H9 (cell line): ENCODE results near the gene TMEM121. TPM values are rescaled to one million over a fixed set of nuclear protein-coding genes. Genes with fewer than 3 reads are reported as not detected.

Experiments
- DNase-seq: peaks from one replicate; pipeline ENCODE4 v3.0.0-alpha.2; 2017
- H2AFZ ChIP-seq: one replicate; pipeline ENCODE4 v1.6.1; 2013; ENCODE audit warnings: mild to moderate bottlenecking, low read length, control low read depth, moderate library complexity
- H2AK5ac ChIP-seq: 2 replicates; pipeline ENCODE4 v1.6.1; 2013; ENCODE audit warnings: low read length, control low read depth, mixed read lengths; ENCODE audit not compliant: insufficient read length
- H2BK120ac ChIP-seq: one replicate; pipeline ENCODE4 v1.6.1; 2013; ENCODE audit warnings: low read depth, mild to moderate bottlenecking, low read length, control low read depth, inconsistent platforms; ENCODE audit not compliant: poor library complexity, severe bottlenecking
- H2BK12ac ChIP-seq: 2 replicates; pipeline ENCODE4 v1.6.1; 2013; ENCODE audit warnings: low read length, control low read depth, mixed read lengths, low read depth; ENCODE audit not compliant: insufficient read length
- H2BK15ac ChIP-seq: 2 replicates; pipeline ENCODE4 v1.6.1; 2013; ENCODE audit warnings: low read depth, low read length, control low read depth
- H2BK20ac ChIP-seq: one replicate; pipeline ENCODE4 v1.6.1; 2013; ENCODE audit warnings: low read depth, mild to moderate bottlenecking, low read length, control low read depth, inconsistent platforms; ENCODE audit not compliant: poor library complexity, severe bottlenecking
- H2BK5ac ChIP-seq: 2 replicates; pipeline ENCODE4 v1.6.1; 2013; ENCODE audit warnings: low read length, control low read depth, mixed read lengths; ENCODE audit not compliant: insufficient read length
- H3K14ac ChIP-seq: 2 replicates; pipeline ENCODE4 v1.6.1; 2013; ENCODE audit warnings: low read length, control low read depth; ENCODE audit not compliant: insufficient read depth
- H3K18ac ChIP-seq: 2 replicates; pipeline ENCODE4 v1.6.1; 2013; ENCODE audit warnings: low read depth, mild to moderate bottlenecking, mixed read lengths, low read length, control low read depth; ENCODE audit not compliant: insufficient read length
- H3K23ac ChIP-seq: 2 replicates; pipeline ENCODE4 v1.6.1; 2013; ENCODE audit warnings: low read length, control low read depth, mixed read lengths, low read depth; ENCODE audit not compliant: insufficient read length
- H3K23me2 ChIP-seq: 2 replicates; pipeline ENCODE4 v1.6.1; 2013; ENCODE audit warnings: low read depth, mild to moderate bottlenecking, mixed read lengths, low read length, control low read depth; ENCODE audit not compliant: insufficient read length, poor library complexity, severe bottlenecking
- H3K27ac ChIP-seq: 2 replicates; pipeline ENCODE4 v1.5.1; 2013; ENCODE audit warnings: low read length, control low read depth, mixed read lengths, low read depth; ENCODE audit not compliant: insufficient read length
- H3K27me3 ChIP-seq: 2 replicates; pipeline ENCODE4 v1.6.1; 2013; ENCODE audit warnings: low read length, control low read depth, inconsistent platforms; ENCODE audit not compliant: insufficient read depth
- H3K4ac ChIP-seq: 2 replicates; pipeline ENCODE4 v1.6.1; 2013; ENCODE audit warnings: low read depth, mild to moderate bottlenecking, control low read depth, inconsistent platforms, low read length, moderate library complexity
- H3K4me1 ChIP-seq: 2 replicates; pipeline ENCODE4 v1.6.1; 2013; ENCODE audit warnings: low read length, control low read depth, inconsistent platforms; ENCODE audit not compliant: insufficient read depth
- H3K4me2 ChIP-seq: 2 replicates; pipeline ENCODE4 v1.6.1; 2013; ENCODE audit warnings: low read length, control low read depth, mixed read lengths; ENCODE audit not compliant: insufficient read length, insufficient read depth
- H3K56ac ChIP-seq: 2 replicates; pipeline ENCODE4 v1.6.1; 2013; ENCODE audit warnings: low read depth, mild to moderate bottlenecking, mixed read lengths, low read length, control low read depth; ENCODE audit not compliant: insufficient read length
- H3K79me1 ChIP-seq: 2 replicates; pipeline ENCODE4 v1.6.1; 2013; ENCODE audit warnings: low read depth, mild to moderate bottlenecking, moderate library complexity, low read length, control low read depth, inconsistent platforms; ENCODE audit not compliant: insufficient read depth, poor library complexity, severe bottlenecking
- H3K79me2 ChIP-seq: 2 replicates; pipeline ENCODE4 v1.6.1; 2013; ENCODE audit warnings: low read length, control low read depth, inconsistent platforms; ENCODE audit not compliant: insufficient read depth
- H3K9ac ChIP-seq: 2 replicates; pipeline ENCODE4 v1.6.1; 2013; ENCODE audit warnings: low read length, control low read depth, mixed read lengths; ENCODE audit not compliant: insufficient read length; ENCODE audit errors: extremely low read depth
- H3K9me3 ChIP-seq: one replicate; pipeline ENCODE4 v1.6.1; 2013; ENCODE audit warnings: low read depth, low read length, inconsistent platforms; ENCODE audit not compliant: control insufficient read depth
- H3T11ph ChIP-seq: one replicate; pipeline ENCODE4 v1.6.1; 2013; ENCODE audit warnings: mild to moderate bottlenecking, low read length, control low read depth, inconsistent platforms
- H4K20me1 ChIP-seq: one replicate; pipeline ENCODE4 v1.6.1; 2013; ENCODE audit not compliant: control insufficient read depth, insufficient read length, insufficient read depth
- H4K5ac ChIP-seq: 2 replicates; pipeline ENCODE4 v1.6.1; 2013; ENCODE audit warnings: low read depth, mild to moderate bottlenecking, mixed read lengths, low read length, control low read depth; ENCODE audit not compliant: insufficient read length
- H4K8ac ChIP-seq: replicated peaks from 2 replicates; pipeline ENCODE4 v1.6.1; 2013; ENCODE audit warnings: low read length, control low read depth, mixed read lengths, low read depth; ENCODE audit not compliant: insufficient read length
- H4K91ac ChIP-seq: 2 replicates; pipeline ENCODE4 v1.6.1; 2013; ENCODE audit warnings: low read depth, mild to moderate bottlenecking, moderate library complexity, mixed read lengths, low read length, control low read depth; ENCODE audit not compliant: insufficient read length
- H3K27ac Mint-ChIP-seq, 3 experiments: 2 replicates in 2 of 3; 3 replicates in 1 of 3; pipeline ENCODE4 v1.8.0; 2020 to 2021; ENCODE audit warnings: mixed read lengths in 3 of 3, mild to moderate bottlenecking in 1 of 3, moderate library complexity in 1 of 3
- H3K27me3 Mint-ChIP-seq: 2 replicates; pipeline ENCODE4 v1.8.0; 2021; ENCODE audit warnings: low read depth, mild to moderate bottlenecking, moderate library complexity, mixed read lengths
- H3K36me3 Mint-ChIP-seq, 3 experiments: 2 replicates in 2 of 3; 3 replicates in 1 of 3; pipeline ENCODE4 v1.8.0; 2020 to 2021; ENCODE audit warnings: low read depth in 3 of 3, mixed read lengths in 3 of 3; ENCODE audit not compliant: insufficient read depth in 1 of 3
- H3K4me1 Mint-ChIP-seq, 2 experiments: 2 replicates each; pipeline ENCODE4 v1.8.0; 2020; ENCODE audit warnings: mixed read lengths in 2 of 2
- H3K4me3 Mint-ChIP-seq, 2 experiments: 2 replicates in 1 of 2; 3 replicates in 1 of 2; pipeline ENCODE4 v1.8.0; 2020 to 2021; ENCODE audit warnings: mild to moderate bottlenecking in 2 of 2, mixed read lengths in 2 of 2, moderate library complexity in 1 of 2
- H3K9me3 Mint-ChIP-seq, 2 experiments: 2 replicates in 1 of 2; 3 replicates in 1 of 2; pipeline ENCODE4 v1.8.0; 2020; ENCODE audit warnings: mild to moderate bottlenecking in 2 of 2, mixed read lengths in 2 of 2, moderate library complexity in 1 of 2
- CTCF ChIP-seq: fragments of 200-600 bp; sonication (generic); conservative IDR thresholded peaks from 3 replicates; pipeline ENCODE4 v1.8.0; 2021; ENCODE audit warnings: antibody characterized with exemption, mild to moderate bottlenecking
- WGBS: extraction: QIAGEN DNeasy Blood & Tissue Kit; methylation state at CpG from one replicate; pipeline ENCODE4 v1.1.7; 2013; ENCODE audit warnings: missing lambda C conversion rate, low lambda C conversion rate, mixed read lengths; ENCODE audit not compliant: insufficient read length; ENCODE audit errors: extremely low coverage; 5-methylcytosine and 5-hydroxymethylcytosine counted together
- total RNA-seq: library from RNA; stranded (reverse); gene quantifications from 2 replicates; pipeline ENCODE4 v1.2.1, GENCODE V29; 2021

TMEM121 gene
- total RNA-seq, 1 experiment from 2014 or later: 2.6 TPM

GRCh38 chr14:105554022-105554421 lies 27.6 kb downstream of the TMEM121 start:
- Mint-ChIP-seq H3K27me3 (peaks cover 5% of the 10 kb centered on the region), H3K9me3 (peaks cover 68 to 78% of the 10 kb centered on the region in 2 experiments)

More at GRCh38 chr14:105554022-105554421, 27.6 kb downstream of the TMEM121 start:
- Histone ChIP-seq H3K4me1 (no peaks in the 10 kb centered on the region), H3K79me1 (no peaks in the 10 kb centered on the region), H3K27ac (no peak overlapping the region), H3T11ph (no peak overlapping the region), H4K91ac (no peak overlapping the region), H2AFZ (no peak overlapping the region), H3K9ac (no peak overlapping the region), H3K56ac (no peak overlapping the region), H4K8ac (no peak overlapping the region), H3K4me2 (no peak overlapping the region), H2AK5ac (no peak overlapping the region), H3K23ac (no peak overlapping the region), H2BK120ac (no peak overlapping the region), H3K4ac (no peak overlapping the region), H2BK20ac (no peak overlapping the region), H4K20me1 (no peaks in the 10 kb centered on the region), H3K14ac (no peak overlapping the region), H2BK5ac (no peak overlapping the region), H3K23me2 (no peaks in the 10 kb centered on the region), H3K9me3 (peaks cover 40% of the 10 kb centered on the region), H4K5ac (no peak overlapping the region), H2BK12ac (no peak overlapping the region), H3K18ac (no peak overlapping the region), H3K27me3 (no peaks in the 10 kb centered on the region), H2BK15ac (no peak overlapping the region), H3K79me2 (no peaks in the 10 kb centered on the region)
- Mint-ChIP-seq H3K4me1 (no peaks in the 10 kb centered on the region), H3K36me3 (peaks cover 10 to 31% (median 12%) of the 10 kb centered on the region in 3 experiments; a peak in 6 of 7 replicates), H3K27ac (no peak overlapping the region), H3K4me3 (no peak overlapping the region)
- no peak for DNase-seq
- no peak for TF ChIP-seq CTCF
- no CpG with 5 or more reads among the region's 6 CpGs for WGBS
